AG04450 (cell line): Measurements from ENCODE around the gene SUCO. TPM values are rescaled to one million over a fixed set of nuclear protein-coding genes. Genes with fewer than 3 reads are reported as not detected.
A peak's percentile ranks its signal among the peaks of the same experiment; 100 is the strongest.

Experiments
- CTCF ChIA-PET: fragments of 300-600, 350-600 bp; formaldehyde crosslinking; extraction: SDS; loops from one replicate; lab custom pipeline; 2022; ENCODE audit warnings: antibody characterized with exemption, inconsistent platforms; lab: Charles Lee
- POLR2A ChIA-PET: fragments of 350-600 bp; formaldehyde crosslinking; extraction: SDS; loops from one replicate; lab custom pipeline; 2021; ENCODE audit warnings: antibody characterized with exemption, inconsistent platforms; lab: Yijun Ruan, JAX
- DNase-seq: peaks from one replicate; pipeline ENCODE4 v3.0.0-alpha.2; 2011; ENCODE audit warnings: low read depth, low spot score
- H3K27ac ChIP-seq: one replicate; pipeline ENCODE4 v1.5.1; 2012; ENCODE audit warnings: low read depth, low read length, control low read depth
- H3K27me3 ChIP-seq: one replicate; pipeline ENCODE4 v1.6.0; 2012; ENCODE audit warnings: low read length; ENCODE audit not compliant: control insufficient read depth, insufficient read depth
- H3K4me3 ChIP-seq: 2 replicates; pipeline ENCODE4 v1.5.1; 2011; ENCODE audit warnings: mild to moderate bottlenecking, low read depth, low read length, control low read depth
- H3K9me3 ChIP-seq: 2 replicates; pipeline ENCODE4 v1.5.1; 2012; ENCODE audit warnings: low read length; ENCODE audit not compliant: control insufficient read depth, insufficient read depth
- polyA plus RNA-seq: library from polyadenylated mRNA; depleted of rRNA; stranded (reverse); fragments of >200 nt; gene quantifications from 2 replicates; pipeline ENCODE4 v1.2.3, GENCODE V29; 2011
- TF ChIP-seq, protein P1 (sequence below): IDR thresholded peaks from 2 replicates; pipeline ENCODE4 v1.5.1; 2011; ENCODE audit warnings: low read depth, low read length, control low read depth, inconsistent platforms

Gene SUCO
- polyA plus RNA-seq, 1 experiment, result 25.1 TPM

GRCh38 chr1:172653015-172653709 lies 120.2 kb downstream of the SUCO start:
- Histone ChIP-seq H3K9me3 (no peaks in the 10 kb centered on the region), H3K4me3 (no peak overlapping the region), H3K27ac (no peak overlapping the region), H3K27me3 (no peaks in the 10 kb centered on the region)
- TF ChIP-seq, protein P1, sequence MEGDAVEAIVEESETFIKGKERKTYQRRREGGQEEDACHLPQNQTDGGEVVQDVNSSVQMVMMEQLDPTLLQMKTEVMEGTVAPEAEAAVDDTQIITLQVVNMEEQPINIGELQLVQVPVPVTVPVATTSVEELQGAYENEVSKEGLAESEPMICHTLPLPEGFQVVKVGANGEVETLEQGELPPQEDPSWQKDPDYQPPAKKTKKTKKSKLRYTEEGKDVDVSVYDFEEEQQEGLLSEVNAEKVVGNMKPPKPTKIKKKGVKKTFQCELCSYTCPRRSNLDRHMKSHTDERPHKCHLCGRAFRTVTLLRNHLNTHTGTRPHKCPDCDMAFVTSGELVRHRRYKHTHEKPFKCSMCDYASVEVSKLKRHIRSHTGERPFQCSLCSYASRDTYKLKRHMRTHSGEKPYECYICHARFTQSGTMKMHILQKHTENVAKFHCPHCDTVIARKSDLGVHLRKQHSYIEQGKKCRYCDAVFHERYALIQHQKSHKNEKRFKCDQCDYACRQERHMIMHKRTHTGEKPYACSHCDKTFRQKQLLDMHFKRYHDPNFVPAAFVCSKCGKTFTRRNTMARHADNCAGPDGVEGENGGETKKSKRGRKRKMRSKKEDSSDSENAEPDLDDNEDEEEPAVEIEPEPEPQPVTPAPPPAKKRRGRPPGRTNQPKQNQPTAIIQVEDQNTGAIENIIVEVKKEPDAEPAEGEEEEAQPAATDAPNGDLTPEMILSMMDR, result no peak
- no peak for DNase-seq
- CTCF ChIA-PET, result no interaction called here
- POLR2A ChIA-PET, result no interaction called here

DNA sequence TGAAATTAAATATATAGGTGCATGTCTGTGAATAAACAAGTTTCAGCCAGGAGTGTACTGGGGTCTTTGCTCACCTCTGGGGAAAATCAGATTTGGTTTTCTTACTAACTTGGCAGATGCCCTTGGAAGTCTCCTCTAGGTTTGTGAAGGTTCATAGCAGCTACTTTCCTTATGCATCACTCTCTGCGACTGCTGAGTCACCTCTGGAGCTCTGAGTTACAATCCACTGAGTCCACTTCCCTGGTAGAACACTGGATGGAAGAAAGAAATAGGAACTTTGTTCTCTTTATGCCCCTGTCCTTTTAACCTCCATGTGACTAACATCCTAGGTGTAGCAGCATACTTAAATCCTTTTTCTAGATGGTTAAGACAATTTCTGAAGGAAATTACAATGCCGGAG lies 121.6 kb downstream of the SUCO start:
- DNase-seq, result peak; percentile 24
- POLR2A ChIA-PET, result no interaction called here
- TF ChIP-seq, protein P1, result no peak

GRCh38 chr1:172656576-172656975 lies 123.6 kb downstream of the SUCO start:
- CTCF ChIA-PET, result no interaction called here

More for the DNA sequence above, 121.6 kb downstream of the SUCO start:
- Histone ChIP-seq H3K9me3 (no peaks in the 10 kb centered on the region; the same call in 1 of the 2 replicates), H3K4me3 (no peak overlapping the region), H3K27ac (no peak overlapping the region), H3K27me3 (no peaks in the 10 kb centered on the region)
- CTCF ChIA-PET, result no interaction called here

DNA sequence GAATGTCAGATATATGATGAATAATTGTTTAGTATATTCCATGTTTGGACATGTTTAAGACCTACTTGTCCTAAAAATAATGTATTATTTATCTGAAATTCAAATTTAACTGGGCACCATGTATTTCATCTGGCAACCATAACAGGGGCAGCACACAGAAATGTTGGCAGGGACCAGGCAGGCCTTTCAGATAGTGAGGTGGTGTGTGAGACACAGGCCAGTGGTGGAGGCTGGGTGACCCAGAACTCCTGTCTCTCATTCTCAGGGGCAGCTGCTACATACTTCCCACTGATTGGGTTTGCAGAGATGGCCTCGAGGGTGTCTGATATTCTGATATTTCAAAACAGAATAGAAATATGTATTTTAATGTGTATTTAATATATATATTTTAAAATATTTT lies 124.6 kb downstream of the SUCO start:
- Histone ChIP-seq H3K27me3 (no peaks in the 10 kb centered on the region), H3K27ac (no peak overlapping the region), H3K4me3 (no peak overlapping the region), H3K9me3 (no peaks in the 10 kb centered on the region; the same call in 1 of the 2 replicates)
- ChIA-PET POLR2A (no interaction called here), CTCF (interaction anchor here (0.6 kb wide), 1 partner anchor 60 kb away, joined by 4 read pairs; no protein-coding TSS in a partner anchor)
- no peak for DNase-seq
- TF ChIP-seq, protein P1, result no peak

More at GRCh38 chr1:172656576-172656975, 123.6 kb downstream of the SUCO start:
- TF ChIP-seq, protein P1, result no peak
- POLR2A ChIA-PET, result no interaction called here
- no peak for DNase-seq
- Histone ChIP-seq H3K4me3 (no peak overlapping the region), H3K9me3 (no peaks in the 10 kb centered on the region; the same call in 1 of the 2 replicates), H3K27me3 (no peaks in the 10 kb centered on the region), H3K27ac (no peak overlapping the region)

DNA sequence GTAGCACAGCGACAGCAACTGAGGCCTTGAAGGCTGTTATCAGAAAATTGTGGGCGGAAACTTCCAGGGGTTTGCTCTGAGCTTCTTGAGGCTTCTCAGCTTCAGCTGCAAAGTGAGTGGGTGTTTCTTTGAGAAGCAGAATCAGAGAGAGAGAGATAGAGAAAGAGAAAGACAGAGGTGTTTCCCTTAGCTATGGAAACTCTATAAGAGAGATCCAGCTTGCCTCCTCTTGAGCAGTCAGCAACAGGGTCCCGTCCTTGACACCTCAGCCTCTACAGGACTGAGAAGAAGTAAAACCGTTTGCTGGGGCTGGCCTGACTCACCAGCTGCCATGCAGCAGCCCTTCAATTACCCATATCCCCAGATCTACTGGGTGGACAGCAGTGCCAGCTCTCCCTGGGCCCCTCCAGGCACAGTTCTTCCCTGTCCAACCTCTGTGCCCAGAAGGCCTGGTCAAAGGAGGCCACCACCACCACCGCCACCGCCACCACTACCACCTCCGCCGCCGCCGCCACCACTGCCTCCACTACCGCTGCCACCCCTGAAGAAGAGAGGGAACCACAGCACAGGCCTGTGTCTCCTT lies 126.0 kb downstream of the SUCO start, which contains the start of gene FASLG:
Gene FASLG (plus strand): TSS at position 233 of the 583 bp plus-strand sequence. CDS start 99 bp downstream, at position 332.
- Histone ChIP-seq H3K9me3 (no peaks in the 10 kb centered on the region; the same call in 1 of the 2 replicates), H3K4me3 (no peak within 1 kb of the TSS), H3K27me3 (no peaks in the 10 kb centered on the region), H3K27ac (no peak within 1 kb of the TSS)
- TF ChIP-seq, protein P1, result no peak
- CTCF ChIA-PET, result no interaction called here
- DNase-seq, result no peak
- POLR2A ChIA-PET, result no interaction called here
